IMR-90 (cell line): ENCODE measurements around the gene KLHL29.

Experiments
- CEBPB ChIP-seq: IDR thresholded peaks from 2 replicates; pipeline ENCODE4 v1.6.1; 2012; ENCODE audit warnings: low read depth, low read length, improper control_type of control experiment
- CTCF ChIP-seq: conservative IDR thresholded peaks from 2 replicates; pipeline ENCODE4 v1.5.1; 2012; ENCODE audit warnings: mild to moderate bottlenecking, low read depth, low read length, improper control_type of control experiment
- FOS ChIP-seq: fragments of 150-350 bp; IDR thresholded peaks from 2 replicates; pipeline ENCODE4 v1.6.1; 2016; ENCODE audit warnings: low read depth, low read length
- MXI1 ChIP-seq: IDR thresholded peaks from 2 replicates; pipeline ENCODE4 v1.6.1; 2012; ENCODE audit warnings: low read depth, mild to moderate bottlenecking, low read length, moderate library complexity, borderline replicate concordance
- POLR2A ChIP-seq: IDR thresholded peaks from 2 replicates; pipeline ENCODE4 v1.6.1; 2012; ENCODE audit warnings: mild to moderate bottlenecking, low read depth, low read length
- RAD21 ChIP-seq: IDR thresholded peaks from 2 replicates; pipeline ENCODE4 v1.6.1; 2012; ENCODE audit warnings: low read length, improper control_type of control experiment
- RCOR1 ChIP-seq: IDR thresholded peaks from 2 replicates; pipeline ENCODE4 v1.6.1; 2012; ENCODE audit warnings: mild to moderate bottlenecking, low read length, improper control_type of control experiment; ENCODE audit not compliant: insufficient replicate concordance
- RFX5 ChIP-seq: IDR thresholded peaks from 2 replicates; pipeline ENCODE4 v1.8.0; 2012; ENCODE audit warnings: low read depth, mild to moderate bottlenecking, low read length, moderate library complexity
- TF ChIP-seq, protein P1 (sequence below): fragments of 150-350 bp; IDR thresholded peaks from 2 replicates; pipeline ENCODE4 v1.6.1; 2016; ENCODE audit warnings: low read depth, mild to moderate bottlenecking, low read length, moderate library complexity, borderline replicate concordance

- no peak for TF ChIP-seq CTCF
- TF ChIP-seq POLR2A = no peak
- TF ChIP-seq CEBPB = no peak
- no peak for TF ChIP-seq RCOR1
- TF ChIP-seq, protein P1, sequence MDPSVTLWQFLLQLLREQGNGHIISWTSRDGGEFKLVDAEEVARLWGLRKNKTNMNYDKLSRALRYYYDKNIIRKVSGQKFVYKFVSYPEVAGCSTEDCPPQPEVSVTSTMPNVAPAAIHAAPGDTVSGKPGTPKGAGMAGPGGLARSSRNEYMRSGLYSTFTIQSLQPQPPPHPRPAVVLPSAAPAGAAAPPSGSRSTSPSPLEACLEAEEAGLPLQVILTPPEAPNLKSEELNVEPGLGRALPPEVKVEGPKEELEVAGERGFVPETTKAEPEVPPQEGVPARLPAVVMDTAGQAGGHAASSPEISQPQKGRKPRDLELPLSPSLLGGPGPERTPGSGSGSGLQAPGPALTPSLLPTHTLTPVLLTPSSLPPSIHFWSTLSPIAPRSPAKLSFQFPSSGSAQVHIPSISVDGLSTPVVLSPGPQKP = no peak
- no peak for TF ChIP-seq RFX5
- TF ChIP-seq RAD21 = no peak
- no peak for TF ChIP-seq FOS
- no peak for TF ChIP-seq MXI1
Measured at GRCh38 chr2:23668756-23669304, 283.9 kb downstream of the KLHL29 start.
